Stimulated activated CD8-positive, alpha-beta memory T cell treated with anti-CD3 and anti-CD28 coated beads, Interleukin-12 subunit alpha, Interleukin-12 subunit beta, amount 100 ng/mL, for 24 hours (primary cell): ENCODE measurements around the gene CAMK2A.
"Not testable (repeated sequence)": the region's sequence is repeated elsewhere in the genome, so short reads cannot be mapped to it uniquely, and the experiment has no call there.

ENCODE experiments used
- DNase-seq: peaks from one replicate; pipeline ENCODE4 v3.0.0-alpha.2; 2020; ENCODE audit errors: extremely low read depth

CAMK2A gene

GRCh38 chr5:150255659-150256409, 33.7 kb downstream of the CAMK2A start:
- no peak for DNase-seq

GRCh38 chr5:150254774-150255173, 34.8 kb downstream of the CAMK2A start:
- DNase-seq: no peak

- DNase-seq: no peak
Measured at GRCh38 chr5:150254363-150254762, 35.2 kb downstream of the CAMK2A start.

- no peak for DNase-seq
Measured at GRCh38 chr5:150253416-150254208, 36.0 kb downstream of the CAMK2A start.

GRCh38 chr5:150252489-150252888, 37.1 kb downstream of the CAMK2A start:
- DNase-seq: no peak

- no peak for DNase-seq
Measured at GRCh38 chr5:150251504-150251903, 38.1 kb downstream of the CAMK2A start.

GRCh38 chr5:150249744-150250143, 39.8 kb downstream of the CAMK2A start:
- DNase-seq: no peak

- no peak for DNase-seq
Measured at GRCh38 chr5:150248946-150249345, 40.6 kb downstream of the CAMK2A start.

GRCh38 chr5:150248493-150248892, 41.1 kb downstream of the CAMK2A start:
- DNase-seq: not testable (repeated sequence)

GRCh38 chr5:150247726-150248125, 41.8 kb downstream of the CAMK2A start:
- DNase-seq: no peak

GRCh38 chr5:150246835-150247234, 42.7 kb downstream of the CAMK2A start:
- DNase-seq: no peak

GRCh38 chr5:150246429-150246828, 43.1 kb downstream of the CAMK2A start:
- no peak for DNase-seq

GRCh38 chr5:150245808-150246207, 43.8 kb downstream of the CAMK2A start:
- DNase-seq: no peak

- no peak for DNase-seq
Measured at GRCh38 chr5:150245111-150245789, 44.3 kb downstream of the CAMK2A start.

- no peak for DNase-seq
Measured at GRCh38 chr5:150244209-150244608, 45.4 kb downstream of the CAMK2A start.

GRCh38 chr5:150243590-150243989, 46.0 kb downstream of the CAMK2A start:
- DNase-seq: no peak

- no peak for DNase-seq
Measured at GRCh38 chr5:150242251-150242894, 47.2 kb downstream of the CAMK2A start.

GRCh38 chr5:150241298-150242160, 48.0 kb downstream of the CAMK2A start:
- no peak for DNase-seq

GRCh38 chr5:150239794-150240122, 49.8 kb downstream of the CAMK2A start:
- no peak for DNase-seq

- DNase-seq: no peak
Measured at GRCh38 chr5:150239099-150239793, 50.3 kb downstream of the CAMK2A start.

GRCh38 chr5:150238646-150239045, 50.9 kb downstream of the CAMK2A start:
- no peak for DNase-seq
